Fibroblast of villous mesenchyme (primary cell): ENCODE measurements around the gene CEMIP2. TPM values are rescaled to one million over a fixed set of nuclear protein-coding genes. Genes with fewer than 3 reads are reported as not detected.
"Not testable (repeated sequence)": the region's sequence is repeated elsewhere in the genome, so short reads cannot be mapped to it uniquely, and the experiment has no call there.

Experiments
- DNase-seq: peaks from one replicate; pipeline ENCODE4 v3.0.0-alpha.2; 2010; ENCODE audit warnings: low read depth
- H3K4me3 ChIP-seq: 2 replicates; pipeline ENCODE4 v1.5.1; 2011; ENCODE audit warnings: low read depth, mild to moderate bottlenecking, low read length
- CTCF ChIP-seq: IDR thresholded peaks from 2 replicates; pipeline ENCODE4 v1.5.1; 2012; ENCODE audit warnings: low read depth, mild to moderate bottlenecking, low read length; ENCODE audit not compliant: insufficient read depth
- total RNA-seq: library from RNA; depleted of rRNA; stranded (reverse); fragments of >200 nt; gene quantifications from 2 replicates; pipeline ENCODE4 v1.2.3, GENCODE V29; 2012

CEMIP2 gene
- total RNA-seq, 1 donor = 180 TPM

GRCh38 chr9:71662082-71662481 lies 106.2 kb downstream of the CEMIP2 start:
- TF ChIP-seq CTCF = no peak
- no peak overlapping the region for H3K4me3 ChIP-seq
- peak; percentile 46 for DNase-seq

- H3K4me3 ChIP-seq, DNase-seq: not testable (repeated sequence)
These were observed 111.0 kb downstream of the CEMIP2 start for GRCh38 chr9:71657276-71657675.

DNA sequence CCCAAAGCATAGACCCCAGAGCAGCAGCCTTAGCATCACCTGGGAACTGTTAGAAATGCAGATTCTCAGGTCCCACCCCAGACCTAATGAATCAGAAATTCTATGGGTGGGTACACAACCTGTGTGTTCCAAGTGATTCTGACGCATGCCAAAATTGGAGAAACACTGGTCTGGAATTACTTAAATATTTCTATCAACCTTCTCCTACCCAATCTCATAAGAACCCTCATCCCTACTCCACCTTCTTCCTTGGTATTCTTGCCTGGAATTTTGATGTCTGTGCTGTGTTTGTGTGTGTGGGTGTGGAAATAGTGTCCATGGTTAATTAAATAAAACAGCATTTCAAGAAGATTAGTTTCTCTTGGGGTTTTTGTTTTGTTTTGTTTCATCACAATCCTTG lies 111.8 kb downstream of the CEMIP2 start:
- DNase-seq = no peak
- H3K4me3 ChIP-seq = no peak overlapping the region
- TF ChIP-seq CTCF = no peak

GRCh38 chr9:71655778-71656177 lies 112.5 kb downstream of the CEMIP2 start:
- no peak for TF ChIP-seq CTCF

GRCh38 chr9:71655141-71655540 lies 113.2 kb downstream of the CEMIP2 start:
- no peak for TF ChIP-seq CTCF
- H3K4me3 ChIP-seq = no peak overlapping the region
- DNase-seq = no peak

More at GRCh38 chr9:71655778-71656177, 112.5 kb downstream of the CEMIP2 start:
- DNase-seq = no peak
- no peak overlapping the region for H3K4me3 ChIP-seq

DNA sequence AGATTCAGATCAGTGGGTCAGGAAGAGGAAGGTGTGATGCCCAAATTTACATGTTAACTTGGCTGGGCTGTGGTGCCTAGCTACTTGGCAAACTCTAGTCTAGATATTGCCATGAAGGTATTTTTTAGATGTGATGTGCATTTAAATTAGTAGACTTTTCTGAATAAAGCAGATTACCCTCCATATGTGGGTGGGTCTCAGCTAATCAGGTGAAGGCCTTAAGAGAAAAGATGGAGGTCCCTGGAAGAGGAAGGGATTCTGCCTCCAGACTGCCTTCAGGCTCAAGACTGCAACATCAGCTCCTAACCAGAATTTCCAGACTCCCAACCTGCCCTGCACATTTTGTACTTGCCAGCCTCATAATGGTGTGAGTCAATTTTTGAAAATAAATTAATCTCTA lies 115.8 kb downstream of the CEMIP2 start:
- H3K4me3 ChIP-seq = no peak overlapping the region
- no peak for TF ChIP-seq CTCF
- no peak for DNase-seq

DNA sequence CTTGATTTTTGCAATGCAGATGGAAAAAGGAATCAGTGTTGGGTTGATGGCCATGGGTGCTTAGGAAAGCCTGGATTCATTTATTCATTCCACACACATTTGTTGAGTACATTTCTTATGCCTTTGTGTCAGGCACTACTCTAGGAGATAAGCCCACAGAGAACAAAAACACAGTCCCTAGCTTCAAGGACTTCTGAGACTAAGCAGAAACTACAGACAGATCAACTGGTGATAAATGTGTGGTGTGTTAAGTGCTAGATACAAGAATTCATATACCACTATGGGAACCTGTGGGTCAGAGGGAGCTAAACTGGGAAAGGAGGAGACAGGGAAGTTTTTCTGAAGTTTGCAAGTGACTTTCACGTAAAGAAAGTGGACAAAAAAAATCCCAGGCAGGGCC lies 119.9 kb downstream of the CEMIP2 start:
- no peak overlapping the region for H3K4me3 ChIP-seq
- no peak for TF ChIP-seq CTCF
- no peak for DNase-seq
